Neural cell (in vitro differentiated cells): Measurements from ENCODE around the gene LIMS1.

Experiments used
- EP300 ChIP-seq: fragments of 450-650 bp; conservative IDR thresholded peaks from 2 replicates; pipeline ENCODE4 v1.6.1; 2014; ENCODE audit warnings: antibody characterized with exemption, mild to moderate bottlenecking, moderate library complexity; ENCODE audit not compliant: poor library complexity, severe bottlenecking
- EZH2 ChIP-seq: fragments of 200-600, 300-800 bp; shearing (Covaris generic), sonication (generic); IDR thresholded peaks from 2 replicates; pipeline ENCODE4 v1.6.1; 2014; ENCODE audit warnings: antibody characterized with exemption, low read length, borderline replicate concordance, mild to moderate bottlenecking; ENCODE audit not compliant: insufficient read depth, poor library complexity, severe bottlenecking
- MXI1 ChIP-seq: fragments of 450-650 bp; conservative IDR thresholded peaks from 2 replicates; pipeline ENCODE4 v1.6.1; 2014; ENCODE audit warnings: antibody characterized with exemption, mild to moderate bottlenecking; ENCODE audit not compliant: poor library complexity, severe bottlenecking
- POLR2AphosphoS5 ChIP-seq: IDR thresholded peaks from 2 replicates; pipeline ENCODE4 v1.6.1; 2012
- RAD21 ChIP-seq: fragments of 450-650 bp; conservative IDR thresholded peaks from 2 replicates; pipeline ENCODE4 v1.6.1; 2014; ENCODE audit warnings: antibody characterized with exemption, mild to moderate bottlenecking, moderate library complexity
- SMC3 ChIP-seq: fragments of 450-650 bp; conservative IDR thresholded peaks from 2 replicates; pipeline ENCODE4 v1.6.1; 2014; ENCODE audit warnings: antibody characterized with exemption, mild to moderate bottlenecking, moderate library complexity; ENCODE audit not compliant: poor library complexity
- TAF1 ChIP-seq: IDR thresholded peaks from 2 replicates; pipeline ENCODE4 v1.6.1; 2012; ENCODE audit warnings: low read depth
- TF ChIP-seq, protein P1 (sequence below): fragments of 450-650 bp; IDR thresholded peaks from 2 replicates; pipeline ENCODE4 v1.5.1; 2014; ENCODE audit warnings: antibody characterized with exemption, mild to moderate bottlenecking, moderate library complexity; ENCODE audit not compliant: poor library complexity, severe bottlenecking
- TF ChIP-seq, protein P2 (sequence below): IDR thresholded peaks from 2 replicates; pipeline ENCODE4 v1.6.1; 2012; ENCODE audit warnings: borderline replicate concordance

DNA sequence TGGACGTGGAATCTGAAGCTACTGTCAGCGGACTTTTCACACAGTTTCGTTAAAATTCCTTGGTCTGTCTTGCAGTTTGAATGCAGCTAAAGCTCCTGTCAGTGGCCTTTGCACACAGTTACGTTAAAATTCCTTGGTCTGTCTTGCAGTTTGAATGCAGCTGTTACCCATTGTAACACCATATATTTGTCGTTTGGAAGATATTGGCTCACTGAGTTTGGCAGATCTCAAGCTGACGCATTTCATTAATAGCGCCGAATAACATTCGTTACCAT lies 1.0 kb downstream of the LIMS1 start:
- TF ChIP-seq SMC3 = no peak
- TF ChIP-seq, protein P1, sequence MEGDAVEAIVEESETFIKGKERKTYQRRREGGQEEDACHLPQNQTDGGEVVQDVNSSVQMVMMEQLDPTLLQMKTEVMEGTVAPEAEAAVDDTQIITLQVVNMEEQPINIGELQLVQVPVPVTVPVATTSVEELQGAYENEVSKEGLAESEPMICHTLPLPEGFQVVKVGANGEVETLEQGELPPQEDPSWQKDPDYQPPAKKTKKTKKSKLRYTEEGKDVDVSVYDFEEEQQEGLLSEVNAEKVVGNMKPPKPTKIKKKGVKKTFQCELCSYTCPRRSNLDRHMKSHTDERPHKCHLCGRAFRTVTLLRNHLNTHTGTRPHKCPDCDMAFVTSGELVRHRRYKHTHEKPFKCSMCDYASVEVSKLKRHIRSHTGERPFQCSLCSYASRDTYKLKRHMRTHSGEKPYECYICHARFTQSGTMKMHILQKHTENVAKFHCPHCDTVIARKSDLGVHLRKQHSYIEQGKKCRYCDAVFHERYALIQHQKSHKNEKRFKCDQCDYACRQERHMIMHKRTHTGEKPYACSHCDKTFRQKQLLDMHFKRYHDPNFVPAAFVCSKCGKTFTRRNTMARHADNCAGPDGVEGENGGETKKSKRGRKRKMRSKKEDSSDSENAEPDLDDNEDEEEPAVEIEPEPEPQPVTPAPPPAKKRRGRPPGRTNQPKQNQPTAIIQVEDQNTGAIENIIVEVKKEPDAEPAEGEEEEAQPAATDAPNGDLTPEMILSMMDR = no peak
- TF ChIP-seq, protein P2, sequence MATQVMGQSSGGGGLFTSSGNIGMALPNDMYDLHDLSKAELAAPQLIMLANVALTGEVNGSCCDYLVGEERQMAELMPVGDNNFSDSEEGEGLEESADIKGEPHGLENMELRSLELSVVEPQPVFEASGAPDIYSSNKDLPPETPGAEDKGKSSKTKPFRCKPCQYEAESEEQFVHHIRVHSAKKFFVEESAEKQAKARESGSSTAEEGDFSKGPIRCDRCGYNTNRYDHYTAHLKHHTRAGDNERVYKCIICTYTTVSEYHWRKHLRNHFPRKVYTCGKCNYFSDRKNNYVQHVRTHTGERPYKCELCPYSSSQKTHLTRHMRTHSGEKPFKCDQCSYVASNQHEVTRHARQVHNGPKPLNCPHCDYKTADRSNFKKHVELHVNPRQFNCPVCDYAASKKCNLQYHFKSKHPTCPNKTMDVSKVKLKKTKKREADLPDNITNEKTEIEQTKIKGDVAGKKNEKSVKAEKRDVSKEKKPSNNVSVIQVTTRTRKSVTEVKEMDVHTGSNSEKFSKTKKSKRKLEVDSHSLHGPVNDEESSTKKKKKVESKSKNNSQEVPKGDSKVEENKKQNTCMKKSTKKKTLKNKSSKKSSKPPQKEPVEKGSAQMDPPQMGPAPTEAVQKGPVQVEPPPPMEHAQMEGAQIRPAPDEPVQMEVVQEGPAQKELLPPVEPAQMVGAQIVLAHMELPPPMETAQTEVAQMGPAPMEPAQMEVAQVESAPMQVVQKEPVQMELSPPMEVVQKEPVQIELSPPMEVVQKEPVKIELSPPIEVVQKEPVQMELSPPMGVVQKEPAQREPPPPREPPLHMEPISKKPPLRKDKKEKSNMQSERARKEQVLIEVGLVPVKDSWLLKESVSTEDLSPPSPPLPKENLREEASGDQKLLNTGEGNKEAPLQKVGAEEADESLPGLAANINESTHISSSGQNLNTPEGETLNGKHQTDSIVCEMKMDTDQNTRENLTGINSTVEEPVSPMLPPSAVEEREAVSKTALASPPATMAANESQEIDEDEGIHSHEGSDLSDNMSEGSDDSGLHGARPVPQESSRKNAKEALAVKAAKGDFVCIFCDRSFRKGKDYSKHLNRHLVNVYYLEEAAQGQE = no peak
- TF ChIP-seq EZH2 = no peak
- TF ChIP-seq RAD21 = no peak
- TF ChIP-seq POLR2AphosphoS5 = no peak
- no peak for TF ChIP-seq TAF1
- no peak for TF ChIP-seq EP300
- TF ChIP-seq MXI1 = no peak
